SU-DHL-6 (cell line): ENCODE data around the gene DDX59.

Experiments used
- H2AFZ ChIP-seq: fragments of 200-600 bp; sonication (generic); 2 replicates; pipeline ENCODE4 v1.6.1; 2014; ENCODE audit warnings: low read depth, mild to moderate bottlenecking, moderate library complexity, mixed read lengths, antibody characterized with exemption, low read length; ENCODE audit not compliant: severe bottlenecking
- H3F3A ChIP-seq: fragments of 200-600 bp; shearing (Covaris generic); 2 replicates; pipeline ENCODE4 v1.6.0; 2016; ENCODE audit warnings: antibody characterized with exemption, mild to moderate bottlenecking; ENCODE audit not compliant: insufficient read depth
- H3K27ac ChIP-seq: fragments of 200-600 bp; sonication (generic); 2 replicates; pipeline ENCODE4 v1.5.1; 2016; ENCODE audit warnings: low read depth, mild to moderate bottlenecking, low read length, moderate library complexity, mixed read lengths
- H3K27me3 ChIP-seq: fragments of 200-600 bp; sonication (generic), shearing (Covaris generic); 2 replicates; pipeline ENCODE4 v1.6.0; 2014; ENCODE audit warnings: mild to moderate bottlenecking, low read length
- H3K36me3 ChIP-seq: fragments of 200-600 bp; sonication (generic); 2 replicates; pipeline ENCODE4 v1.6.1; 2014; ENCODE audit warnings: mild to moderate bottlenecking, low read length, mixed read lengths
- H3K4me2 ChIP-seq: fragments of 300-600, 200-600 bp; shearing (Covaris generic), sonication (generic); 2 replicates; pipeline ENCODE4 v1.6.0; 2014; ENCODE audit warnings: low read length, low read depth, mild to moderate bottlenecking; ENCODE audit not compliant: poor library complexity, severe bottlenecking
- H3K4me3 ChIP-seq: fragments of 200-600 bp; sonication (generic); 2 replicates; pipeline ENCODE4 v1.5.1; 2014; ENCODE audit warnings: antibody characterized with exemption, low read length, mild to moderate bottlenecking, mixed read lengths; ENCODE audit not compliant: insufficient read depth, poor library complexity, severe bottlenecking
- H3K79me2 ChIP-seq: fragments of 200-600 bp; sonication (generic); 2 replicates; pipeline ENCODE4 v1.6.1; 2014; ENCODE audit warnings: mild to moderate bottlenecking, low read length, moderate library complexity; ENCODE audit not compliant: insufficient read depth
- H3K9ac ChIP-seq: fragments of 200-600 bp; sonication (generic); 2 replicates; pipeline ENCODE4 v1.7.0; 2014; ENCODE audit warnings: mild to moderate bottlenecking, low read length
- H3K9me2 ChIP-seq: fragments of 200-600 bp; sonication (generic); replicated peaks from 2 replicates; pipeline ENCODE4 v1.6.1; 2014; ENCODE audit warnings: low read length; ENCODE audit not compliant: insufficient read depth
- H3K9me3 ChIP-seq: fragments of 200-600 bp; sonication (generic); 2 replicates; pipeline ENCODE4 v1.6.1; 2014; ENCODE audit warnings: low read length, mixed read lengths; ENCODE audit not compliant: insufficient read depth
- H4K20me1 ChIP-seq: fragments of 200-600 bp; sonication (generic); 2 replicates; pipeline ENCODE4 v1.6.1; 2014; ENCODE audit warnings: low read depth, mild to moderate bottlenecking, antibody characterized with exemption, low read length, moderate library complexity, mixed read lengths
- EZH2phosphoT487 ChIP-seq: fragments of 200-600 bp; sonication (generic), shearing (Covaris generic); conservative IDR thresholded peaks from 2 replicates; pipeline ENCODE4 v1.6.1; 2018; ENCODE audit warnings: mild to moderate bottlenecking, antibody characterized with exemption, low read length, moderate library complexity, mixed read lengths
- TF ChIP-seq, protein P1 (sequence below): fragments of 200-600 bp; sonication (generic); IDR thresholded peaks from one replicate; pipeline ENCODE4 v1.5.1; 2017; ENCODE audit warnings: antibody characterized with exemption, mild to moderate bottlenecking, low read length, moderate library complexity; ENCODE audit not compliant: insufficient read depth, poor library complexity, severe bottlenecking

DDX59 gene

DNA sequence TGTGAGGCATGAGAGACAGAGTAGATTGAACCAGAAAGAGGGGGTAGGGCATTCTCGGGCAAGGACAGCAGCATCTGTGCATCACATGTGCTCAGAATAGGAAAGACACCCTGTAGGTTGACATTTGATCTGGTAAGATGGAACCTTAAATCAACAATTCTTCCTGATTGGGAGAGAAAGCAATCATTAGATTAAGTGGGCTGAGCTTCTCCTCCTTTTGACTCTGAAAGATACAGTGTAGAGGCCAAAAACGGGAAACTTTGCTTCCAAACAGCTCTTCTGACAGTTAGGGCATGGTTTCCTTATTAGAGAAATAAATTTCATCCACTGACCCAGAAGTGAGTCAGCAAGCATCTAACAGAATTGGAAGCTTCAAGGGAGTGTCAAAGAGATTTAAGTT is 58.9 kb downstream of the DDX59 start:
- Histone ChIP-seq H4K20me1 (no peaks in the 10 kb centered on the region), H3K36me3 (peaks cover 27% of the 10 kb centered on the region; the same call in 1 of the 2 replicates), H3K27ac (no peak overlapping the region), H3K79me2 (no peaks in the 10 kb centered on the region), H3K9me2 (no peaks in the 10 kb centered on the region), H3K4me3 (no peak overlapping the region), H3K4me2 (no peak overlapping the region), H3F3A (no peaks in the 10 kb centered on the region), H3K27me3 (no peaks in the 10 kb centered on the region), H2AFZ (no peak overlapping the region), H3K9ac (no peak overlapping the region), H3K9me3 (no peaks in the 10 kb centered on the region)
- TF ChIP-seq EZH2phosphoT487 = no peak
- TF ChIP-seq, protein P1, sequence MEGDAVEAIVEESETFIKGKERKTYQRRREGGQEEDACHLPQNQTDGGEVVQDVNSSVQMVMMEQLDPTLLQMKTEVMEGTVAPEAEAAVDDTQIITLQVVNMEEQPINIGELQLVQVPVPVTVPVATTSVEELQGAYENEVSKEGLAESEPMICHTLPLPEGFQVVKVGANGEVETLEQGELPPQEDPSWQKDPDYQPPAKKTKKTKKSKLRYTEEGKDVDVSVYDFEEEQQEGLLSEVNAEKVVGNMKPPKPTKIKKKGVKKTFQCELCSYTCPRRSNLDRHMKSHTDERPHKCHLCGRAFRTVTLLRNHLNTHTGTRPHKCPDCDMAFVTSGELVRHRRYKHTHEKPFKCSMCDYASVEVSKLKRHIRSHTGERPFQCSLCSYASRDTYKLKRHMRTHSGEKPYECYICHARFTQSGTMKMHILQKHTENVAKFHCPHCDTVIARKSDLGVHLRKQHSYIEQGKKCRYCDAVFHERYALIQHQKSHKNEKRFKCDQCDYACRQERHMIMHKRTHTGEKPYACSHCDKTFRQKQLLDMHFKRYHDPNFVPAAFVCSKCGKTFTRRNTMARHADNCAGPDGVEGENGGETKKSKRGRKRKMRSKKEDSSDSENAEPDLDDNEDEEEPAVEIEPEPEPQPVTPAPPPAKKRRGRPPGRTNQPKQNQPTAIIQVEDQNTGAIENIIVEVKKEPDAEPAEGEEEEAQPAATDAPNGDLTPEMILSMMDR = no peak

DNA sequence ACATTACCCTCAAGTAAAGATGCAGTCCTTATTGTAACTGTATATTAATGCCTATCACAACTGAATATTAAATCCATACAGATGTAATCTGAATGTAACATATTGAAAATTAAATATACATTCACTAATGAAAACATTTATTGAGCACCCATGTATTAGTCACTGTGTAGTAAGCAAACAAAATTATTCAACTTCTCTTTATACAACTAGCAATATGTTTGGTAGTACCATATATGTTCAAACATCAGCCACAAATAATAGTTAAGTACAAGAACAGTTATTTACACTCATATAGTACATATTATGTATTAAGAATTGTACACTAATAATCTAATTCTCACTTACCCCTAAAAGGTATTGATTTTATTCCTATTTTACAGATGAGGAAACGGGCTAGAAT is 67.1 kb downstream of the DDX59 start:
- Histone ChIP-seq H3K36me3 (peaks cover 75% of the 10 kb centered on the region), H3K4me3 (no peak overlapping the region), H3F3A (no peaks in the 10 kb centered on the region), H3K27ac (no peak overlapping the region), H2AFZ (no peak overlapping the region), H3K27me3 (no peaks in the 10 kb centered on the region), H4K20me1 (no peaks in the 10 kb centered on the region; the same call in 1 of the 2 replicates), H3K4me2 (no peak overlapping the region), H3K79me2 (no peaks in the 10 kb centered on the region), H3K9me2 (no peaks in the 10 kb centered on the region), H3K9me3 (no peaks in the 10 kb centered on the region), H3K9ac (no peak overlapping the region)
- no peak for TF ChIP-seq EZH2phosphoT487
- TF ChIP-seq, protein P1 = no peak
